Measurements from ENCODE around the gene KCNQ1.

GRCh38 chr11:2684581-2684980 lies 239.8 kb downstream of the KCNQ1 start:
- TF ChIP-seq CTCF (IDR thresholded peaks at IDR 0.05), result no peak
- TF ChIP-seq POLR2A (IDR thresholded peaks at IDR 0.05), result no peak

All from body of pancreas (tissue), 4 donors.